HUES64 (cell line): ENCODE measurements around the gene ODF2. TPM values are rescaled to one million over a fixed set of nuclear protein-coding genes. Genes with fewer than 3 reads are reported as not detected.
"Not testable (repeated sequence)": the region's sequence is repeated elsewhere in the genome, so short reads cannot be mapped to it uniquely, and the experiment has no call there.

Experiments
- H3K27ac ChIP-seq: 2 replicates; pipeline ENCODE4 v1.7.0; 2013; ENCODE audit warnings: low read depth, low read length, inconsistent platforms
- H3K27me3 ChIP-seq: 2 replicates; pipeline ENCODE4 v1.6.1; 2013; ENCODE audit warnings: mild to moderate bottlenecking, low read length; ENCODE audit not compliant: insufficient read depth
- H3K36me3 ChIP-seq: 2 replicates; pipeline ENCODE4 v1.6.1; 2013; ENCODE audit warnings: mild to moderate bottlenecking, low read length; ENCODE audit not compliant: insufficient read depth
- H3K4me1 ChIP-seq: 2 replicates; pipeline ENCODE4 v1.6.1; 2013; ENCODE audit warnings: mild to moderate bottlenecking, low read length, moderate library complexity; ENCODE audit not compliant: insufficient read depth
- H3K4me3 ChIP-seq: 2 replicates; pipeline ENCODE4 v1.5.1; 2013; ENCODE audit warnings: mild to moderate bottlenecking, low read length, moderate library complexity
- H3K9ac ChIP-seq: 2 replicates; pipeline ENCODE4 v1.6.1; 2013; ENCODE audit warnings: mild to moderate bottlenecking, low read depth, low read length
- H3K9me3 ChIP-seq: 2 replicates; pipeline ENCODE4 v1.6.1; 2013; ENCODE audit warnings: low read depth, low read length; ENCODE audit not compliant: insufficient read depth
- WGBS: fragments of 150-250, 120-280 bp; methylation state at CpG from one replicate; pipeline ENCODE4 v1.1.7; 2013; ENCODE audit warnings: missing lambda C conversion rate; 5-methylcytosine and 5-hydroxymethylcytosine counted together
- polyA plus RNA-seq, 2 experiments: library from polyadenylated mRNA; stranded (reverse); fragments of 50-300 nt; gene quantifications; one replicate each; pipeline ENCODE4 v1.2.3, GENCODE V29; 2013

The ODF2 gene
- polyA plus RNA-seq (2013, experiment 1 of 2) = 17.2 TPM
- polyA plus RNA-seq (2013, experiment 2 of 2) = 23.1 TPM

- H3K27ac ChIP-seq = peak within 1 kb of the TSS; percentile 65; the same call in 1 of the 2 replicates
- no peaks in the 10 kb centered on the region for H3K9me3 ChIP-seq
- H3K36me3 ChIP-seq = peaks cover 17% of the 10 kb centered on the region
- peaks cover 79% of the 10 kb centered on the region for H3K27me3 ChIP-seq
- peak within 1 kb of the TSS; percentile 56 for H3K9ac ChIP-seq
- H3K4me3 ChIP-seq = peak within 1 kb of the TSS; percentile 67
- WGBS = under 1% methylated on average over 82 of the region's 82 CpGs
- H3K4me1 ChIP-seq = peaks cover 5% of the 10 kb centered on the region; the same call in 1 of the 2 replicates
Observed at GRCh38 chr9:128455849-128456612, at the start of gene ODF2. TSS of gene ODF2 (plus strand) at chr9:128456006. CDS start at chr9:128456092, 86 bp downstream.

DNA sequence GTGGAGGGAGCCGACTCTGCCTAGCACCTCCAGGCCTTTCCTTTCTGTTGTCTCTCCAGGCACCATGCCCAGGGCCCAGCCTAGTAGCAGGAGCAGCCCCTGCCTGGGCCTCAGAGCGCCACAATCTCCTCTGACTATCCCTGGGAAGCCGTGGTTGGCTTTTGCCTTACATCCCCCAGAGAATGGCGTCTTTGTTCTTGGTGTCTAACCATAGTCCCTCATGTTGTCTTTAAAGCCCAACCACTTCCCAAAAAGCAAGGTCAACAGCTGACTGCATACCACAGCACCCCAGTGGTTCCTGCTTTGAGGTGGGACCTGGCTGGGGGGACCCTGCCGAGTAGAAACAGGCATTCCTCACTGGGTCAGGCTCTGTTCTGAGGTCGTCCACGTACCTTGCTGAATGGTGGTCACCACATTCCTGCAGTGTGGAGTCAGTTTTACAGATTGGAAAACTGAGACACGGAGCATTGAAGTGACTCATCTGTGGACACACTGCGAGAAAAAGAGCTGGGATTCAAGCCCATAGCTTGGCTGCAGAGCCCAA is 48.9 kb upstream of the ODF2 start:
- no peaks in the 10 kb centered on the region for H3K36me3 ChIP-seq
- H3K9me3 ChIP-seq = no peaks in the 10 kb centered on the region
- no peak overlapping the region for H3K4me3 ChIP-seq
- H3K27me3 ChIP-seq = peaks cover 99% of the 10 kb centered on the region
- peaks cover 23% of the 10 kb centered on the region for H3K4me1 ChIP-seq
- no peak overlapping the region for H3K9ac ChIP-seq
- WGBS = 70% methylated on average over 9 of the region's 9 CpGs
- H3K27ac ChIP-seq = no peak overlapping the region; the same call in 1 of the 2 replicates

- no peaks in the 10 kb centered on the region for H3K36me3 ChIP-seq
- H3K9me3 ChIP-seq = no peaks in the 10 kb centered on the region
- WGBS = 5% methylated on average over 23 of the region's 26 CpGs
- H3K4me1 ChIP-seq = peaks cover 26% of the 10 kb centered on the region
- H3K9ac ChIP-seq = no peak overlapping the region
- H3K27ac ChIP-seq = peak overlapping the region; percentile 65; the same call in 1 of the 2 replicates
- H3K4me3 ChIP-seq = no peak overlapping the region
- peaks cover 94% of the 10 kb centered on the region for H3K27me3 ChIP-seq
Observed at GRCh38 chr9:128408963-128409431, 46.8 kb upstream of the ODF2 start.

DNA sequence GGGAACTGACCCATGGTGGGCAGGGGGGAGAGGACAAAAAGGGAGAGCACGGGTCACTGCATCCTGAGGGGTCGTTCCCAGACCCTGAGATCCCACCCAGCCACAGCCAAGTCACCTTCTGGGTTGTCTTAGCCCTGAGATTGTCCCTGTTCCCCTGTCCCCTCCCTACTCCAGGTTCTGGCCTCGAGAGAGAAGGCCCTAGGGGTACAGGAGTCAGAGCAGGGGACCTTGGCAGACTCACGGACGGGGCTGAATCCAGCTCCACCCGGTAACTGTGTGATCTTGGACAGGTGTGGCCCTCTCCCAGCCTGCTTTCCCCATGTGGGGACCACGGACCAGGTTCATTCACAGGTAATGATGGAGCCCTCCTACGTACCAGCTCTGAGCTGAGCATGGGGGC is 46.4 kb upstream of the ODF2 start:
- no peaks in the 10 kb centered on the region for H3K9me3 ChIP-seq
- peaks cover 26% of the 10 kb centered on the region for H3K4me1 ChIP-seq
- H3K9ac ChIP-seq = no peak overlapping the region
- H3K27me3 ChIP-seq = peaks cover 94% of the 10 kb centered on the region
- H3K27ac ChIP-seq = peak overlapping the region; percentile 65; the same call in 1 of the 2 replicates
- no peaks in the 10 kb centered on the region for H3K36me3 ChIP-seq
- 32% methylated on average over 8 of the region's 8 CpGs for WGBS
- no peak overlapping the region for H3K4me3 ChIP-seq

- peaks cover 26% of the 10 kb centered on the region for H3K4me1 ChIP-seq
- no peak overlapping the region for H3K4me3 ChIP-seq
- no peaks in the 10 kb centered on the region for H3K9me3 ChIP-seq
- 55% methylated on average over 6 of the region's 6 CpGs for WGBS
- no peak overlapping the region for H3K9ac ChIP-seq
- no peaks in the 10 kb centered on the region for H3K36me3 ChIP-seq
- H3K27ac ChIP-seq = no peak overlapping the region; the same call in 1 of the 2 replicates
- H3K27me3 ChIP-seq = peaks cover 94% of the 10 kb centered on the region
Observed at GRCh38 chr9:128409978-128410377, 45.8 kb upstream of the ODF2 start.

GRCh38 chr9:128411364-128412119 is 44.3 kb upstream of the ODF2 start:
- Histone ChIP-seq H3K4me1 (peaks cover 25% of the 10 kb centered on the region), H3K27ac (no peak overlapping the region), H3K36me3 (no peaks in the 10 kb centered on the region), H3K4me3 (no peak overlapping the region), H3K9me3 (no peaks in the 10 kb centered on the region), H3K27me3 (peaks cover 93% of the 10 kb centered on the region), H3K9ac (no peak overlapping the region)
- 66% methylated on average over 11 of the region's 11 CpGs for whole genome bisulfite sequencing

- Histone ChIP-seq H3K27me3 (peaks cover 93% of the 10 kb centered on the region), H3K4me3 (no peak overlapping the region; the same call in 1 of the 2 replicates), H3K4me1 (peaks cover 25% of the 10 kb centered on the region), H3K9me3 (no peaks in the 10 kb centered on the region), H3K27ac (no peak overlapping the region), H3K9ac (no peak overlapping the region), H3K36me3 (no peaks in the 10 kb centered on the region)
- 18% methylated on average over 13 of the region's 13 CpGs for WGBS
Observed at GRCh38 chr9:128412120-128412790, 43.6 kb upstream of the ODF2 start.

GRCh38 chr9:128413728-128414127 is 42.1 kb upstream of the ODF2 start:
- not testable (repeated sequence) for H3K4me3 ChIP-seq, H3K9me3 ChIP-seq, H3K36me3 ChIP-seq, H3K27ac ChIP-seq, H3K9ac ChIP-seq
- peaks cover 93% of the 10 kb centered on the region for H3K27me3 ChIP-seq
- peaks cover 19% of the 10 kb centered on the region for H3K4me1 ChIP-seq
- 95% methylated on average over 13 of the region's 13 CpGs for WGBS

GRCh38 chr9:128414461-128414860 is 41.3 kb upstream of the ODF2 start:
- H3K9me3 ChIP-seq = no peaks in the 10 kb centered on the region
- peaks cover 93% of the 10 kb centered on the region for H3K27me3 ChIP-seq
- WGBS = 81% methylated on average over 3 of the region's 3 CpGs
- no peaks in the 10 kb centered on the region for H3K36me3 ChIP-seq
- H3K4me1 ChIP-seq = peaks cover 13% of the 10 kb centered on the region; the same call in 1 of the 2 replicates
- no peak overlapping the region for H3K9ac ChIP-seq
- H3K4me3 ChIP-seq = no peak overlapping the region
- H3K27ac ChIP-seq = no peak overlapping the region

DNA sequence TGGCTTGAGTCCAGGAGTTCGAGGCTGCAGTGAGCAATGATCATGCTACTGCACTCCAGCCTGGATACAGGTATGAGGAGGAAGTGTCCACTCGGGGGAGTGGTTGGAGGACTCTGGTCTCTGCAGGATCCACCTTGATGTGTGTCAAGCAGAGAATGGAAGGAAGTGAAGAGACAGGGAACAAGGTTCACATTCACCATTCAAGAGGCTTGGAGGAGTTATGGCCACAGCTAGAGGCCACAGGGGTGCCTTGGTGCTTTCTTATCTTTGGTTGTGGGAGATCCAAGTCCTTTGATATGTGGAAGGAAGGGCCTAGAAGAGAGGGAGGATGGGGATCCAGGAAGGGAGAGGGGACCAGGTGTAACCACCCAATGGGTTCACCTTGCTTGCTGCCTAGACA is 40.5 kb upstream of the ODF2 start:
- peaks cover 93% of the 10 kb centered on the region for H3K27me3 ChIP-seq
- no peak overlapping the region for H3K4me3 ChIP-seq
- no peak overlapping the region for H3K27ac ChIP-seq
- 89% methylated on average over 2 of the region's 2 CpGs for WGBS
- peaks cover 9% of the 10 kb centered on the region; the same call in 1 of the 2 replicates for H3K4me1 ChIP-seq
- no peaks in the 10 kb centered on the region for H3K9me3 ChIP-seq
- no peaks in the 10 kb centered on the region for H3K36me3 ChIP-seq
- H3K9ac ChIP-seq = no peak overlapping the region
